ENCODE data around the gene ERN1. TPM values are rescaled to one million over a fixed set of nuclear protein-coding genes. Genes with fewer than 3 reads are reported as not detected.

ERN1 gene
- total RNA-seq, 4 donors from 2014 or later, result 17.2 to 30.0 (median 24.0) TPM

DNA sequence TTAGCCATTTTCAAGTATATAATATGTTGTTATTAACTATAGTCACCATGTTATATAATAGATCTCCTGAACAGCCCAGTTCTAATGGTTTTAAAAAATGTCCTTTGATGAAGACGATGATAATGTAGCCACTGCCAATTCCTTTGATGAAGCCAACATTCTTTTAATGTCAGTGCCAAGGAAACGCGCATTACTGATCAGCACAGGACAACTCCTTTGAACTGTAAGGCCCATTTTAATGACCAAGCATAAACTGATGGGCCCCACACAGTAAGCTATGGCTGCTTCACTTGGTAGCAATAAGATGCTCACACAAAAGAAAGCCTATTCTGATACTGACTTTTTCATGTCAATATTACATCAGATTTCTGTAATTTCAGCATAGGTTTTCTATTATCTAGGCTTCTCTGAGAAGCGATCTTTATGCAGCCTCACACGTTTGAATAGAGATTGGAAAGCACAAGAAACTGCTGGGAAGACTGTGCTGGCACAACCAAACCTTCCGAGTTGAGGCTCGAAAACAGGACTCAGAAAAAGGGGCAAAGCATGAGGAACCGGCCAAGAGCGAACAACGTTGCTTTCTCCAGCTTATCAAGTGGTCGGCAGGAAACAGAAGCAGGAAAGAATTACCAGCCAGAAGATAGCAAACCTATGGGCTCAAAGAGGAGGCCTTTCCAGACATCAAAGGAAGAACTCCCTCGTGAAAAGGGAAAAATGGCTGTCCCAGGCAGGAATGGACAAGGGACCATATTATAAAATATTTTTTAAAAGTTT is 19.4 kb downstream of the ERN1 start:
- Histone ChIP-seq H3K36me3 (no peaks in the 10 kb centered on the region), H3K4me1 (peaks cover 0 to 15% (median 3%) of the 10 kb centered on the region in 4 donors), H3K27me3 (no peaks in the 10 kb centered on the region), H3K9me3 (no peaks in the 10 kb centered on the region), H3K4me3 (no peak overlapping the region), H3K27ac (no peak overlapping the region)
- TF ChIP-seq POLR2A (IDR thresholded peaks at IDR 0.05), result no peak
- TF ChIP-seq, protein P1, sequence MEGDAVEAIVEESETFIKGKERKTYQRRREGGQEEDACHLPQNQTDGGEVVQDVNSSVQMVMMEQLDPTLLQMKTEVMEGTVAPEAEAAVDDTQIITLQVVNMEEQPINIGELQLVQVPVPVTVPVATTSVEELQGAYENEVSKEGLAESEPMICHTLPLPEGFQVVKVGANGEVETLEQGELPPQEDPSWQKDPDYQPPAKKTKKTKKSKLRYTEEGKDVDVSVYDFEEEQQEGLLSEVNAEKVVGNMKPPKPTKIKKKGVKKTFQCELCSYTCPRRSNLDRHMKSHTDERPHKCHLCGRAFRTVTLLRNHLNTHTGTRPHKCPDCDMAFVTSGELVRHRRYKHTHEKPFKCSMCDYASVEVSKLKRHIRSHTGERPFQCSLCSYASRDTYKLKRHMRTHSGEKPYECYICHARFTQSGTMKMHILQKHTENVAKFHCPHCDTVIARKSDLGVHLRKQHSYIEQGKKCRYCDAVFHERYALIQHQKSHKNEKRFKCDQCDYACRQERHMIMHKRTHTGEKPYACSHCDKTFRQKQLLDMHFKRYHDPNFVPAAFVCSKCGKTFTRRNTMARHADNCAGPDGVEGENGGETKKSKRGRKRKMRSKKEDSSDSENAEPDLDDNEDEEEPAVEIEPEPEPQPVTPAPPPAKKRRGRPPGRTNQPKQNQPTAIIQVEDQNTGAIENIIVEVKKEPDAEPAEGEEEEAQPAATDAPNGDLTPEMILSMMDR (IDR thresholded peaks at IDR 0.05), result no peak
- DNase-seq, result no peak

DNA sequence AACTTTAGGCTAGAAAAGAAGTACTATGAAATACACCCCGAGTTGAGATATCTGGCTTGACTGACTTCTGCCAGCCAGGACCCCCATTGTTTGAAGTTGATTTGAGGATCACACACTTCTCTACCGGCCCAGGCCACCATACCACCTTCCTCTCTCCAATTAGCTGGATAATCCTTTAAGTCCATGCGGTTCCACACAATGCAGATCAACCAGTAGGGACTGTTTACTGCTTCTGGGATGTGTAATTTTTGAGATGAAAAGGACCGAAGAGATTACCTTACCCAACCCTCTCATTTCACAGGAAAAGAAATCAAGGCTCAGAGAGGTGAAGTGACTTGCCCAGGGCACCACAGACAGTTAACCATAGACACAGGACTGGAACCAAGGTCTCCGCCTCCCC is 20.5 kb downstream of the ERN1 start:
- no peak overlapping the region for H3K27ac ChIP-seq
- peaks cover 0 to 19% (median 3%) of the 10 kb centered on the region in 4 donors for H3K4me1 ChIP-seq
- no peak for DNase-seq
- no peaks in the 10 kb centered on the region for H3K27me3 ChIP-seq
- no peak overlapping the region for H3K4me3 ChIP-seq
- no peaks in the 10 kb centered on the region for H3K9me3 ChIP-seq
- no peak for TF ChIP-seq POLR2A (IDR thresholded peaks at IDR 0.05)
- TF ChIP-seq, protein P1 (IDR thresholded peaks at IDR 0.05), result no peak
- H3K36me3 ChIP-seq, result no peaks in the 10 kb centered on the region

DNA sequence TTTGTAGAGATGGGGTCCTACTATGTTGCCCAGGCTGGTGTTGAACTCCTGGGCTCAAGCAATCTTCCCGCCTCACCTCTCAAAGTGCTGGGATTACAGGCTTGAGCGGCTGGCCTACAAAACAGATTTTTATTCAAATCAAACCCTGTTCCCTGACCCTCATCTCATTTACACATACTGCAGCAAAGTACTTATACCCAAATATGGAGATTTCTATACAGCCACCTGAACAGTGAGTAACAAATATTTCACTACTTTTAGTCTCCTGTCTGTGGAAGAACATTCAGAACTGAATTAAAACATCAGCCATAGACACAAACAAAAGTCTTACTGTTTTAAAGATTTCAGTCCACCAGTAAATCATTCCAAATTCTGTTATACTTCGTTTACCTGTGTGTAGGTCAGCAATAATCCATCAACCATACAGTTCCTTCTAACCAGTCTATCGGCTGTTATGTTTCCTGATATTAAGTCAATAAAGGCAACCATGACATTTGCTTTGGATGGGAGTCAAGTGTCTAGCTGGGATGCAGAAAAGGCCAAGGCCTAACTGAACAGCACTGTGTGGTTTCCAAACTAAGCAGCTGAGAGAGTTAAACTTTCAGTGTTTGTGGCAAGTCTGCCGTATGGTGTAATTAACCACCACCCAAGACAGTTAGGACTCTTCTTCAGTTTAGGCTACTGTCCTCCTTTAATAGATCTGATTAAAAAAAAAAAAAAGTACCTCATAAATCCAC is 22.3 kb downstream of the ERN1 start:
- no peak for DNase-seq
- Histone ChIP-seq H3K4me3 (no peak overlapping the region), H3K27me3 (no peaks in the 10 kb centered on the region), H3K27ac (peak overlapping the region in 2 of 4 donors; percentile 7 to 48), H3K9me3 (no peaks in the 10 kb centered on the region), H3K36me3 (no peaks in the 10 kb centered on the region), H3K4me1 (peaks cover 0 to 28% (median 3%) of the 10 kb centered on the region in 4 donors)
- no peak for TF ChIP-seq POLR2A (IDR thresholded peaks at IDR 0.05)
- TF ChIP-seq, protein P1 (IDR thresholded peaks at IDR 0.05), result no peak

DNA sequence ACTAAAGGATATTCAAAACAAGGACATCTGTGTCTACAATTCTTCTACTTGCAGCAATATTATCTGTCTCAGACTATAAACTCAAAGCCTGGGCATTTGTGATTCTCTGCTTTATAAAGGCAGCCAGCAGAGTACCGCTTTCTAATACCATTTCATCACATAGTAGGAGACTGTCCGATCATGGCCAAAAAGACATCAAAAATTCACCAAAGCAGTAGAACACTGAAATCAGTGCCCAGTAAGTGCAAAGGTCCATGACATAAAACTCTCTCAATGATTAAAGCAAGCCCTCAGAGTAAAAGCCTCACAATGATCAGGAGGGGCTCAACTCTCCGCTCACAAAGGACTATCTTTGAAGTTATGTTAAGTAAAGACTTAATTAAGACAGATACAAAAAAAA is 23.0 kb downstream of the ERN1 start:
- DNase-seq, result no peak
- H3K9me3 ChIP-seq, result no peaks in the 10 kb centered on the region
- peak overlapping the region in 2 of 4 donors; percentile 7 to 48 for H3K27ac ChIP-seq
- H3K4me3 ChIP-seq, result no peak overlapping the region
- no peaks in the 10 kb centered on the region for H3K36me3 ChIP-seq
- H3K4me1 ChIP-seq, result peaks cover 0 to 28% (median 3%) of the 10 kb centered on the region in 4 donors
- no peaks in the 10 kb centered on the region for H3K27me3 ChIP-seq
- TF ChIP-seq, protein P1 (IDR thresholded peaks at IDR 0.05), result no peak
- no peak for TF ChIP-seq POLR2A (IDR thresholded peaks at IDR 0.05)

DNA sequence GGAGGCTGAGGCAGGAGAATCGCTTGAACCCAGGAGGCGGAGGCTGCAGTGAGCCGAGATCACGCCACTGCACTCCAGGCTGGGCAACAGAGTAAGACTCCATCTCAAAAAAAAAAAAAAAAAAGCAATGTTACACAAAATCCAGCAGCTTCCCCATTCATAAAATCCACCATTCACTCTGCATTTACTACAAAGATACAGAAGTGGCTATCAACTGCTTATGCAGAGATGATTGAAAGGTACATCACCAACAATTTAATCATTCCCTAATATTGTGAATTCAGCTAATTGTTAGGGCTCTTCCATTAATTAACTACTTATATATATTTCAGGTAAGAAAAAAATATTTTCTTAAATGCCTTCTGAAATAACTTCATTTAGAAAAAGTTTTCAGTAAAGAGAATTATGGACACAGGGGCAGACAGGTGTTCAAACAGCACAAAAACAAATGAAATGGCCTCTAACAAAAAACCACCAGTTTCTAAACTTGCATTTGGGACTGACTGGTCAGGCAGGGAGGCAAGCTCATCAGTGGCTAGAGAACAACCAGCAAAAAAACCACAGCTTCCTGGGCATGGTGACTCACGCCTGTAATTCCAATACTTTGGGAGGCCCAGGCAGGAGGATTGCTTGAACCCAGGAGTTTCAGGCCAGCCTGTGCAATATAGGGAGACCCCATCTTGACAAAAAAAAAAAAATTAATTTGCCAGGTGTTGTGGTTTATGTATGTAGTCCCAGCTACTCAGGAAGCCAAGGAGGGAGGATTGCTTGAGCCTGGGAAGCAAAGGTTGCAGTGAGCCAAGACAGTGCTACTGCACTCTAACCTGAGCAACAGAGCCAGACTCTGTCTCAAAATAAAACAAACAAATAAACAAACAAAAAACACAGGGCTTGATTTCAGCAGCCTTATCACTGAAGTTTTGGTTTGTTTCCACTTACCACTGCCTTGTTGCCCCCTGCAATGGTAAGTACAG is 26.3 kb downstream of the ERN1 start:
- Histone ChIP-seq H3K4me3 (no peak overlapping the region), H3K27me3 (no peaks in the 10 kb centered on the region), H3K4me1 (peaks cover 0 to 24% (median 3%) of the 10 kb centered on the region in 4 donors), H3K36me3 (no peaks in the 10 kb centered on the region), H3K9me3 (no peaks in the 10 kb centered on the region), H3K27ac (no peak overlapping the region)
- no peak for DNase-seq
- TF ChIP-seq, protein P1 (IDR thresholded peaks at IDR 0.05), result no peak
- no peak for TF ChIP-seq POLR2A (IDR thresholded peaks at IDR 0.05)

Data from Peyer's patch (tissue), 4 donors.